CD4-positive, alpha-beta T cell treated with Interferon alpha-2 for 1 hour (primary cell): ENCODE results near the gene COMMD10.

Source experiments
- DNase-seq, 2 donors: peaks; one replicate each; pipeline ENCODE4 v3.0.0-alpha.2; 2020 to 2022

Gene COMMD10

GRCh38 chr5:116225281-116225922 lies 140.6 kb downstream of the COMMD10 start:
- no peak for DNase-seq

- no peak for DNase-seq
Observed at GRCh38 chr5:116229131-116229689, 144.4 kb downstream of the COMMD10 start.

GRCh38 chr5:116231288-116231687 lies 146.5 kb downstream of the COMMD10 start:
- no peak for DNase-seq

- no peak for DNase-seq
Observed at GRCh38 chr5:116234681-116235080, 149.9 kb downstream of the COMMD10 start.

GRCh38 chr5:116237917-116238500 lies 153.2 kb downstream of the COMMD10 start:
- no peak for DNase-seq

DNA sequence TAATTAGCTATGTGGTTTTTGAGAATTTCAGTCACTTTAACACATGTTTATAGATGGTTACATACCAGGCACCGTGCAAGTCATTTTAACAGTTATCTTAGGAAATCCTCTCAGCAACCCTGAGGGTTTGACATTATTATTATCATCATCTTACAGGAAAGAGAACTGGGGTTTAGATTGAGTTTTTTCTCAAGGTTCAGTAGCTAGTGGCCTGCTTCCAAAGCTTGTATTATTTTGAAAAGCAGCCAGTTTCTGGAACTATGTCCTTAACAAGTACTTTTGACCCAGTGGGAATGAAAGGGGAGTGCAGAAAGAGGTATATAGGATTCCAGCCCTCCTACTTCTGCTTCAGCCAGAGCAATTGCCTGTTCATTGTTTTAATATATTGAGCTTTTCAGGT lies 157.5 kb downstream of the COMMD10 start:
- no peak for DNase-seq

- no peak for DNase-seq
Observed at GRCh38 chr5:116248432-116248831, 163.6 kb downstream of the COMMD10 start.

GRCh38 chr5:116249648-116250047 lies 164.8 kb downstream of the COMMD10 start:
- no peak for DNase-seq

- no peak for DNase-seq
Observed at GRCh38 chr5:116256717-116257116, 171.9 kb downstream of the COMMD10 start.

GRCh38 chr5:116265471-116265870 lies 180.6 kb downstream of the COMMD10 start:
- no peak for DNase-seq

DNA sequence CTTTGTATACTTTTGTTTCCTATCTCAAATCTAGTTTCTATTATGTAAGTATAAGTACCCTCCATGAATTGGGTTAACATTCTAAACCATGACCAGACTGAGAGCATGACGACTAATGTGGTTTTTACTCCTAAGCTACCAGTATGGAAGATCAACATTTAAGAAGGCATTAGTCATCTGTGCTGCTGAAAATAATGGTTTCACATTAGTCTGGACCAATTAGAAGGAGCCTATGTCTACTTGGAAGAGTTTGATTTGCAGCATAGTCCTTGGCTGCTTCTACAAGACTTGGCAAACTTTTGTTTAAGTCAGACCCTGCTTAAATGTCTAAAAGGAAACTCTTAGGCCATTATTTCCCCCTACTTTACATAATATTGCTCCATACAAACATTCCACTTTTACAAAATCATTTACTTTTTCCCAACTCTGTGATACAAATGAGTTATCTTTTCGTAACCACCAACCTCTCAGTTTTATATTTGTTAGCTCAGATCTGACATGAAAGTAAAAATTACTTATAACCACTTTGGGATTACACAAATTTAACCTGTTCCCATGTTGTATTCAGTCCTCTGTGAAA lies 186.7 kb downstream of the COMMD10 start:
- no peak for DNase-seq

DNA sequence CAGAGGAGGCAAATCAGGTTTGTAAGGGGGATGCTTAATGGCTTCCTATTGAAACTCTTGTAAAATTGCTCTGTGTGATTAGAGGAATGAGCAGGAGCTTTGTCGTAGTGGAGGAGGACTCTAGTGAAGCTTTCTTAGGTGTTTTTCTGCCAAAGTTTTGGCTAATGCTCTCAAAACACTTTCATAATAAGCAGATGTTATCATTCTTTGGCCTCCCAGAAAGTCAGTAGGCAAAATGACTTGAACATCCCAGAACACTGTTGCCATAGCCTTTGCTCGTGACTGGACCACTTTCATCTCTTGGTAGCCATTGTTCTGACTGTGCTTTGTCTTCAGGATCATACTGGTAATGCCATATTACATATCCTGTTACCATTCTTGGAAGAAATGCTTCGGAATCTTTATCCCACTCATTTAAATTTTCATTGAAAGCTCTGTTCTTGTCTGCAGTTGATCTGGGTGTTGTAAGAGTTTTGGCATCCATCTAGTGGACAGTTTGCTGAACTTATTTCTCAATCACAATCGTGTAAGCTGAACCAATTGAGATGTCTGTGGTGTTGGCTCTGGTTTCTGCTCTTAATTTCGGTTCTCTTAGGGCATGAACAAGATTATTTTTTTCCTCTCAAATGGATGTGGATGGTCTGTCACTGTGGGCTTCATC lies 187.6 kb downstream of the COMMD10 start:
- no peak for DNase-seq

GRCh38 chr5:116273448-116274242 lies 188.8 kb downstream of the COMMD10 start:
- DNase-seq = no peak

DNA sequence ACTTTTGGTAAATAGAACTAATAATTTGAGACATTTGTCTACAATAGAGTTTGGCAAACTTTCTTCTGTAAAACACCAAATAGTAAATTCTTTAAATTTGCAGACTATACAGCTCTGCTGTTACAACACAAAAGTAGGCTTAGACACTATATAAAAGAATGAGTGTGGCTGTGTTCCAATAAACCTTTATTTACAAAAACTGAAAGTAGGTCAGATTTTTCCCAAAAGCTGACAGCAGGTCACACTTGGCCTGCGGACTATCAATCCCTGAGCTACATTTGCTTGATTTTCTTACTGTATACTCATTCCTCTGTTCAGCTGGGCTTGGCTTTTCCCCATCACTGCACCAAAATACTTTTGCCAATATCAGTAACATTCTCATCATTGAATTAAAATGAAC lies 189.4 kb downstream of the COMMD10 start:
- DNase-seq = no peak

DNA sequence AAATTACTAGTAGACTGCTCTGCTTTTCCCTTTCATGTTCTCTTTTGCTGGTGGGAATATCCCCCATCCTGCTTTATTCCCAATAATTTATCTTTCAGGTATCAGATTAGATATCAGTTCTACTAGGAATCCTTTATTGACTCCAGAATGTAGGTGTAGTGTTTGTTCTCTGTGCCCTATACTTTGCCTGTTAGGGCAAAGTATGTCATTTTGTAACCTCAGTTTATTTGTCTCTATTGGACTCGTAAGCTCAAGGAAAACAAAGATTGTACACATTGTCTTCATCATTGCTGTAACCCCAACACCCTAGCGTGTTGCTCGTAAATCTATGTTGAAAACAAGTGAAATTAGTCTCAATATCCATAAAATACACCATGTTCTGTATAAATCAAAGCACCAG lies 190.5 kb downstream of the COMMD10 start:
- no peak for DNase-seq

GRCh38 chr5:116276952-116277351 lies 192.1 kb downstream of the COMMD10 start:
- DNase-seq = no peak

DNA sequence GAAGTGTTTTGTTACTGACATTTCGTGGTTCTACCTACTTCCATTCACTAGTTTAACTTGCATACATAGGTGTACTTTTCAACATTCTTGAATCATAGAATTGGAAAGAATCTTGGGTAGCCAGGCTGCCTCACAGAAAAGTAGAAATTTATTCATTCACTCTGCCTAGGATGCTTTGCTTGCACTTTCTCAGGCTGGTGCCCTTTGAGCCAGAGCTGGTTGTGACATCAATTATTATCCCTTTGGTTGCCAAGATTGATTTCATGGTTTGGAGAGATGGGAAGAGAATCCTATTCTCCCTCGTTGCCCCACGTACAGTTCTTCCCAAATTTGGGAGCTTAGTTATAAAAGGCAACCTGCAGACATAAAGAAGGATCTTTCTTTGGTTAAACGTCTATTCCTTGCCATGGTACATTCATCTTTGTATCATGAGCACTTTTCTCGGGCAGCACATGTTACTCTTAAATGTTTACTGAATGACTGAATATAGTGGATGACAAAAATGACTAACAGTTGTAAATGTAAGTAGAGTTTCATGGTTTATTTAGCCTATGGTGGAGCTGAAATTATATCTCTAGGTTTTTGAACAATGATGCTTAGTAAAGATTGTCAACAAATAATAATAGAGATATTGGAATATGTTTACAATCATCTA lies 195.5 kb downstream of the COMMD10 start:
- DNase-seq = no peak

DNA sequence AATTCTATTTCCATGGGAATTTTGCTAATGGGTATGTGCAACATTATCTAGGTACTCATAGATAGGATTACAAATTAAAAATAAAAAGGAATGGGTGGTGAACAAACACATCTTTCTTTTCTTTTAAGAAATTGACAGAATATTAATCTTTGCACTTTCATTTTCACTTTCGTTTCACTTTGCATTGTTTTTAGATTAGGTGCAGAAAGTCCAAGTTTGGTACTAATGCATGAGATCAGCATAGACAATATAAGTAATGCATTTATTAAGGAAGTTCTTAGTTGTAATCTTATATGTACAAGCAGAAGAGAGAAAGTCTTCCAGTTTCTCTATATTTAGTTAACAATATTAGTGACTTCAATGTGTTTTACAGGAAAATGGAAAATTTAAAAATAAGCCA lies 196.5 kb downstream of the COMMD10 start:
- peak in 1 of 2 donors; percentile 17 for DNase-seq

GRCh38 chr5:116288524-116288923 lies 203.7 kb downstream of the COMMD10 start:
- no peak for DNase-seq

GRCh38 chr5:116289276-116289675 lies 204.5 kb downstream of the COMMD10 start:
- no peak for DNase-seq

DNA sequence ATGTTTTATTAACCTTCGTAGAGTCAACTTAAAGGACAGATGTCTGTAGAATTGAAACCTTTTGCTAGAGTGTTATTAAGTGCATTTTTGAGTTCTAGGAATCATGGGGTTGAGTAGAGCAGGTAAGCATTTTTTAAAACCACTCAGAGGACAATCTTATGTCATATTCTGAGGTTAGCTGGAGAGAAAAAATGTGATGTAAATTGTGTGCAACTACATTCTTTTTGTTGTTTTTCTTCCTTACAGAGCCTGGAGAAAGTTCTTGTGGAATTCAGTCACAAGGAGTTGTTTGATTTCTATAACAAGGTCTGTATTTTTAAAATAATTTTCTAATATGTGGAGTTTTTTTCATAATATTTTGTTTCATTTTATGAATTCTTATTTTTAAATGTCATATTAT lies 206.4 kb downstream of the COMMD10 start:
- no peak for DNase-seq

DNA sequence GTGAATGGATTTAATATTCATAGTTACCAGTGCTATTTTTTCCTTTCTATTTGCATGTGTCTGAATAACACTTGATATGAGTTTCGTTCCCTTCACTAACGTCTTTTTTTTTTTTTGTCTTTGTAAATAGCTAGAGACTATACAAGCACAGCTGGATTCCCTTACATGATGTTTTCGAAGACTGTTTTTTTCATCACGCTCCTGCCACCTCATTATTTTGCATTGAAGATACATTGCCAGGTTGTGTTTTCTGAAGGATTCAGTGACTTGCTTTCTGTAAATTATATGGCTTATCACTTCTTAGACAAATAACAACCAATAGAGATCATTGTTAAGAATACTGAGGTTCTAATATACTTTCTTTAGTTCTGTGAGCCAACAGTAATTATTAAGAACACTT lies 207.5 kb downstream of the COMMD10 start:
- no peak for DNase-seq
